Mononuclear cell (primary cell): Measurements from ENCODE around the gene CYFIP2. TPM values are rescaled to one million over a fixed set of nuclear protein-coding genes. Genes with fewer than 3 reads are reported as not detected.
"Not testable (repeated sequence)": the region's sequence is repeated elsewhere in the genome, so short reads cannot be mapped to it uniquely, and the experiment has no call there.

Source experiments
- H3K27me3 ChIP-seq: 2 replicates; pipeline ENCODE4 v1.6.0; 2011; ENCODE audit warnings: low read length, control low read depth; ENCODE audit not compliant: insufficient read depth
- H3K4me1 ChIP-seq: 2 replicates; pipeline ENCODE4 v1.5.1; 2011; ENCODE audit warnings: mild to moderate bottlenecking, low read length, control low read depth; ENCODE audit not compliant: insufficient read depth
- H3K4me3 ChIP-seq: 2 replicates; pipeline ENCODE4 v1.5.1; 2011; ENCODE audit warnings: mild to moderate bottlenecking, low read length, moderate library complexity
- H3K9me3 ChIP-seq: 2 replicates; pipeline ENCODE4 v1.5.1; 2011; ENCODE audit warnings: low read depth, mild to moderate bottlenecking, control low read depth, low read length
- total RNA-seq: library from RNA; depleted of rRNA; stranded (reverse); fragments of >200 nt; gene quantifications from one replicate; pipeline ENCODE4 v1.2.3, GENCODE V29; 2012

The CYFIP2 gene
- 200 TPM for total RNA-seq

DNA sequence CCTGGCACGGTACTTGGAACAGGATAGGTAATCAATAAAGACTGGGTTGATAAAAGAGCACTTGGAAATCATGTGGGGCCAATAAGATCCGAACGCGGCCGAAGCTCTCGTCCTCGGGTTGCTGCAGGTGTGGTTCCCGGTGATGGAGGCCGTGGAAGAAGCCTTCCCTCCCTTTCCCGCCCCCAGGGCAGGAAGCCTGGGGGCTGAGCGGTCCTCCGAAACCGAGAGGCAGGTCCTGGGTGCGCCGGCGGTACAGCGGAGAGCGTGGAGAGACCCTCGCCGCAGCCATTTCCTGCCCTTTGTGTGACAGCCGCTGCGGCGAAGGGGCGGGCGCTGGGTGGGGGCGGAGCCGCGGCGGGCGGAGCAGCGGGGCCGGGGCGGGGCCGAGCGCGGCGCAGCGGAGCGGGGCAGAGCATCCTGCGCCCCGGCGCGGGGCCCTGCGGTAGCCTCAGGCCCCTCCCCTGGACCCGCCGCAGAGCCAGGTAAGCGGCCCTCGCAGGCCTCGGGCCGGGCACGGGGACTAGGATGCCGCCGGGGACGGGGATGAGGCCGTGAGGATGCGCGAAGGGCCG lies at the start of gene CYFIP2:
CYFIP2 (plus strand) TSS at position 410 of the 572 bp plus-strand sequence. CDS start 19,239 bp downstream, outside the sequence.
- Histone ChIP-seq H3K4me3 (peak within 1 kb of the TSS; percentile 80), H3K9me3 (no peaks in the 10 kb centered on the region), H3K27me3 (no peaks in the 10 kb centered on the region), H3K4me1 (peaks cover 73% of the 10 kb centered on the region)

DNA sequence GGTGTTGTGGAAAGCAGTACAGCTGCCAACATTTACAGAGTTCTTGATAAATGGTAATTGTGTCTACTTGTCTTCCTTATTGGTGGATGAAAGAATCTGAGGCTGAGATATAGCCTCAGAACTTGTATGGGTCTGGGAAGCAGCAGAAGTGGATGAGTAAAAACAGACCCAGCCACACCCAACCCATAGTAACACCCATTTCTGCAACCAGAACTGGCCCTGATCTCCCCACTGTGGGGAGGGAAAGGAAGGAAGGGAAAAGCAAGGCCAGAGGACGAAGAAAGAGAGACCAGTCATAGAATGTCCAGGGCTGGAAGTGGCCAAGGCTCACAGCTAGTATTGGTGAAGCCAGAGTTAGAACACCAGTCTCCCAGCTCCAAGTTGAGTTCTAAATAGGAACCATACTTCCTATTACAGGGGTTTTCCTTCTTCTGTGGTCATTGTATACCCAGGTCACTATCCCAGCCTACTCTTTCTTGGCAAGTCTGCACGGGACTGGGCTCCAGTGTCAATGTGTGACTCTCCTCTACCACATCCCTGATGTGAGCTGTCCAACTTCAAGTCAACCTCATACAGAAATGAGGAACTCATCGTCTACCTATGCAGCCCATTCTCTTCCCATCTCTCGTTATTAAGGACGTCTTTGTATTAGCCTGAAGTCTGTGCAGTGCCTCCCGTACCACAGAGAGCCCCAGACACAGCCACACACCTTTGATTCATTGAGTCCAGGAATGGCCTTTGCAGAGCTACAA lies 49.4 kb upstream of the CYFIP2 start:
- Histone ChIP-seq H3K4me3 (no peak overlapping the region), H3K9me3 (no peaks in the 10 kb centered on the region), H3K27me3 (no peaks in the 10 kb centered on the region), H3K4me1 (peaks cover 85% of the 10 kb centered on the region)

DNA sequence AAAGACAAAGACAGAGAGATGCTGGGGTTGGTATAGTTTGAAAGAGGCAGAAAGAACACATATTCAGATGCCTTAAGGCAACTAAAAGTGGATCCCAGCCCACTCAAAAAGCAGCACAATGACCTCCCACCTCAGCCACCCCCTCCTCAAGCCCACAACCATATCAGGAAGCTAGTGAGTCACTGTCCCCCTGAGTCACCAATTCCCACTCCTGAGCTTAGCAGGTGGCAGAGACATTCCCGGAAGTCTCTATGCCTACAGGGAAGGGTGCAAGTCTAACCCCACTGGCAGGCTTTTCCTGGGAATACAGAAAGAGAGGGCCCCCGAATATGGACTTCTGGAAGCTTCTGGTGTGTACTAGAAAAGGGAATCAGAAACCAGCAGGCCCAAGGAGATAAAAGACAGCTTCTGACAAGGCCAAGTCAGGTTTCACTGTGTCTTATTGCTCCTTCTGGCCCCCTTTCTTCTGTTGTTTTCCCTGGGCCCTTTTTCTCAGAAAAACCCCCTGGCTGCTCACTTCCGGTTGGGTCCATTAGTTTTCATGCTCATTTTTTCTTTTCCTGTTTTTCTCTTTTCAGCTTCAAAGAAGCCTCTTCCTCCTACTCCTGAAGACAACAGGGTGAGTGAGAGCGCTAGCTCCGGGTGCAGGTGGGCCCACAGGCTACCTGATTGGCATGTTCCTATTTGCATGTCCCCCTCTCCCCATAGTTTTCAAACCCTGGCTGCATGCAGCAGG lies 48.5 kb upstream of the CYFIP2 start:
- H3K9me3 ChIP-seq = no peaks in the 10 kb centered on the region
- H3K4me1 ChIP-seq = peaks cover 89% of the 10 kb centered on the region
- no peak overlapping the region for H3K4me3 ChIP-seq
- no peaks in the 10 kb centered on the region for H3K27me3 ChIP-seq

DNA sequence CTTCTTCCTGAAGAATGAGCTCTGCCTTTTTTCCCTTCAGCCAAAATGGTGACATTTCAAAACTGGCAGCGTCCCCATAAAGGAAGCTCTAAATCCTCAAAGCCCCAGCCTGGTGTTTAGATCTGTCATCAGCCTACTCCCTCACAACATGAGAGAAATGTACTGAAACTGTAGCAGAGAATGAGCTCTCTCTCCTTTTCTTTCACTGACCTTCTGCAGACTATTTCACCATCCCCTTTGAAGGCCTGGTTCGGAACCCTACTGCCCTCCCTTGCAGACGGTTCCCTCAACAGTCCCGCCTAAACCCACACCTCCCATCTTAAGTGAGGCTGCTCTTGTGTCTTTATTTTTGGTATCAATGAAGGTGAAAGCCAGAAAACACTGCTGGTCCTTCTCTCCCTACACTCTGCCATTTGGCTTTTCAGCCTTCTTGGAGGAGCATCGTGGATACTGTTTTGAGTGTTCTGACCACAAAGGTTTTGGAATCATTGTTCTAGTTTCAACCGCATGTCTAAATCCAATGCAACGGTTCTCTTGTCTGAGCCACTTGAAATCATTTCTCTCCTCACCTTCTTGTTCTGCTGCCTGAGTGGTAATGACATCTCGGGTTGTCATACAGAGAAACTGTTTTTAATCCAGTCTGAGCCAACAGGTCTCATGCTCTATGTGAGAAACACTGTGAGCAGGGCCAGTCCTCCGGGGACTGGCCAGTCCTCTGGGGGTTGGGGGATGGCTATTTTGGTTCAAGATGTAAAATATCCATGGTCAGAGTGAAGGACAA lies 46.2 kb upstream of the CYFIP2 start:
- no peak overlapping the region for H3K4me3 ChIP-seq
- peaks cover 74% of the 10 kb centered on the region for H3K4me1 ChIP-seq
- H3K9me3 ChIP-seq = no peaks in the 10 kb centered on the region
- H3K27me3 ChIP-seq = no peaks in the 10 kb centered on the region

DNA sequence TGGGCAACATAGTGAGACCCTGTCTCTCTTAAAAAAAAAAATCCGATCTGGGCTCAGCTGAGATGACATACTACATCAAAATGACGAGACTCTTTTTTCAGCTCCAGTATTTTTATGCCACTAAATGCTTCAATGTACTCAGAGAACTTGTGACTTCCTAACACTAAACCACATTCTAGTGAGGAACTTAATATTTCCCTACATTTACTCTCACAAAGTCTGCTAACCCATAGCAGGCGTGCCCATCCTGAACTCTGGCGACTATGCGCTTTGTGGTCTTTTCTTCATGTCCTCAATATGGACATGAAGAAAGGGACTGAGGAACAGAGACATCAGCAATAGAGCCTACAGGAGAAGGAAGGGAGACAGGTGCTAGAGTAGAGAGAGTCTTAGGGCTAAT lies 44.0 kb upstream of the CYFIP2 start:
- no peaks in the 10 kb centered on the region for H3K9me3 ChIP-seq
- H3K4me1 ChIP-seq = peaks cover 57% of the 10 kb centered on the region
- no peaks in the 10 kb centered on the region for H3K27me3 ChIP-seq
- H3K4me3 ChIP-seq = no peak overlapping the region

DNA sequence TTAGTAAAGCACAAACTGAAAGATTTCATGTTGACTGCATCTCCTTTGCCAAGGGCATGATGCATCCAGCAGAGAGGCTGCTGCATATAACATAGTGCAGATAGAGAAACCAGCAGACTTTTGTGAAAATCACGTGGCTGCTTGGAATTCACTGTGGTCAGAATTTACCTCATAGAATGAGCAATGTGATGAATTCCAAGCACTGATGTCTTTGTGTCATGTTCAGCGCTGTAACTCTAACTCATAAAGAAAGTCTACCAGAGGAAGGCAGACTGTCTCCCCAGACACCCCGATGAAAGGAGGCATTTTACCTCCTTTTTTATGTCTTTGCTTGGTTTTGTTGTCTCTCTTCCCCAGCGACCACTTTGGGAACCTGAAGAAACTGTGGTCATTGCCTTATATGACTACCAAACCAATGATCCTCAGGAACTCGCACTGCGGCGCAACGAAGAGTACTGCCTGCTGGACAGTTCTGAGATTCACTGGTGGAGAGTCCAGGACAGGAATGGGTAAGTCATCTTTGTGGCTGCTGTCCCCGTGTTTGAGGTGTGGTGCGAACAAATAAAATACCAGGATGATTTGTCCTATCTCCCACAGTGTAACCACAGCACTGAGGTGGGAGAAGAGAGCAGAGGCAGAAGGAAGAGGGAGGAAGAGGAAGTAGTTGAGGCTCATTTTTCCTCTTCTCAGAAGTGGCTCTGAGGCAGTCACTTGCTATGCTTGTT lies 43.3 kb upstream of the CYFIP2 start:
- peaks cover 50% of the 10 kb centered on the region for H3K4me1 ChIP-seq
- no peak overlapping the region for H3K4me3 ChIP-seq
- no peaks in the 10 kb centered on the region for H3K9me3 ChIP-seq
- no peaks in the 10 kb centered on the region for H3K27me3 ChIP-seq

DNA sequence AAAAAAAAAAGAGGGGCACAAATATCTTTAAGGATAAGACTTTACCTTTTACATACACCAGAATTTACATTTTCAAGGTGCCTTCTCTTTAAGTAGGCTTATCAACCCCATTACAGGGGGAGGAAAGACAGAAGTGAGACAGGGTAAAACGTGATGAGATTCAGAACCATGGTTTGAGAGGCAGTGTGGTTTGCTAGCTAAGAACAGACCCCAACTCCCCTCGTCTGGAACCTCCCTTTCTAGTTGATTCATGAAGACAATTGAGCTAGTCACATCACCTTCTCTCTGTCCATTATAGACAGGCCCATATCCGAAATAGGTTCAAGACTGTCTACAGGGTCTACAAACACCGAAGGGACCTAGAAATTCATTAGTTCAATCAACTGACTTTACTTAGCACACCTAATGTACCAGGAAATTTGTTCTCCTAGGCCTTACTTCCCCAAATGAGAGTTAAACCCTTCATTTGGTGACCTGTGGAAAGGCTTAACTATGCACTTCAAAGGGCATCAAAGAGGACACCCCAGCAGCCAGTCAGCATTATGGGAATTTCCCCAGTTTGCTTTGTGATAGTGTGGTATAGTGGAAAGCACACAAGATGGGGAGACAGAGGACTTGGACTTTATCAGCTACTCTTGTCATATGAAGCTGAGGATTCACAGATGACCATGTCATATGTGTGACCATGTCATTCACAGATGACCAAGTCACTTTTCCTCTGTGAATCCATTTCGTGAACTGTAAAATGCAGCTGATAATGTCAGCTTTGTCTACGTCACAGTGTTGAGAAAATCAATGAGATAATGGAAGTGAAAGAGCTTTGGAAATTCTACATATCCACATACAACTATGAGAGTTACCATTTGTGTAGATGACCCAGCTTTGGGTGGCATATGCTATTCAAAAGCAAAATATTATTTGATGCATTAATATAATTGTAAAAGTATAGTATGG lies 40.2 kb upstream of the CYFIP2 start:
- Histone ChIP-seq H3K4me1 (peaks cover 25% of the 10 kb centered on the region), H3K9me3 (no peaks in the 10 kb centered on the region), H3K27me3 (no peaks in the 10 kb centered on the region), H3K4me3 (no peak overlapping the region)

DNA sequence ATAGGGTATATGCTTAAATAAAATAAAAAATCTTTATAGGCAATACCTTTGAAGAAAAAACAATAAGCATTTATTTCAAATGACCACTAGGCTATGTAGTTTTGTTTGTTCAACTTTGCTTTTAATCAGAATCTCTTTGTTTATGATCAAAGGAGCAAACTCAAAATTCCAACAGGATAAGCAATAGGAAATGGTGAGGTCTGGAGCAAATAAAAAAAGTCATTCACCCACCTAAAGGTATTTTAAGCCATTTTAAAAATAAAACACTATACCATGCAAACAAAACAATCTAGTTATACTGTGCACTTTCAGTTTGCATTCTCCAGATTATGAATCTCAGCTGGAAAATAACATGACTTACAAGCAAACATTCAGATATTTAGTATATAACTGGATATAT lies 35.3 kb upstream of the CYFIP2 start:
- Histone ChIP-seq H3K27me3 (no peaks in the 10 kb centered on the region), H3K9me3 (no peaks in the 10 kb centered on the region), H3K4me1 (peaks cover 13% of the 10 kb centered on the region), H3K4me3 (no peak overlapping the region)

DNA sequence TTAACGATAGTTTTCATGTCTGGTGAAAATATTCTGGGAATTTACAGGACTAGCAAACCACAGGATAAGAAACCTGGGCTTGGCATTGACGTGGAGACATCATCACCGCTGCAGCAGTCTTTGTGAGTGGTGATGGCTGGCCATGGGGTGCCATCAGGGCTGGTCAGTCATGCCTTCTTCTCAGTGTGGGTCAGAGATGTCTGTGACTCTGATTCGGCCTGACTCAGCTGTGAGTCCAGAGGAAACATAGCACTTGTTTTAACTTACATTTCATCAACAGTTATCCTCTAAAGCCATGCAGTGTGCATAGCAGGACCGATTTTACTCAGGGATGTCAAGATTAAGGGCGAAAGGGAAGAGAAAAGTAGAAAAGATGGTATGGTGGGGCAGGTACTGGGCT lies 33.2 kb upstream of the CYFIP2 start:
- Histone ChIP-seq H3K4me3 (no peak overlapping the region), H3K9me3 (no peaks in the 10 kb centered on the region), H3K4me1 (peaks cover 10% of the 10 kb centered on the region), H3K27me3 (no peaks in the 10 kb centered on the region)

DNA sequence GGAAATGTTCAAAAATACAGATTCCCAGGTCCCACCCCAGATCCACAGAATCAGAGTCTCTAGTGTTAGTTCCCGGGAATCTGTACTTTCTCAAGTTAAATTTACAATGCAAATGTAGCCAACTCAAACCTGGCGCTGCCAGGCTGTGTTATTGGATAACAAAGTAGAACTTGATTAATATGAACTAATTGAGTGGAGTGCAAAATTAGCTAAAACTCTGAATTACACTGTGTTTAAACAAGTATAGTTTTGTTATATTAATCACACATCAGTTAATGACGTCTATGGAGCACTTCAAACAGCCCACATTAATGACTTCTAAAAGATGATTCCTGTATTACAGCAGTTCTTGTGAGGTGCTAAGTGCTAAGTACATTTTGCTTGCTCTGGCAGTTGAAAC lies 32.4 kb upstream of the CYFIP2 start:
- H3K4me1 ChIP-seq = peaks cover 10% of the 10 kb centered on the region
- H3K9me3 ChIP-seq = no peaks in the 10 kb centered on the region
- H3K27me3 ChIP-seq = no peaks in the 10 kb centered on the region
- H3K4me3 ChIP-seq = no peak overlapping the region

DNA sequence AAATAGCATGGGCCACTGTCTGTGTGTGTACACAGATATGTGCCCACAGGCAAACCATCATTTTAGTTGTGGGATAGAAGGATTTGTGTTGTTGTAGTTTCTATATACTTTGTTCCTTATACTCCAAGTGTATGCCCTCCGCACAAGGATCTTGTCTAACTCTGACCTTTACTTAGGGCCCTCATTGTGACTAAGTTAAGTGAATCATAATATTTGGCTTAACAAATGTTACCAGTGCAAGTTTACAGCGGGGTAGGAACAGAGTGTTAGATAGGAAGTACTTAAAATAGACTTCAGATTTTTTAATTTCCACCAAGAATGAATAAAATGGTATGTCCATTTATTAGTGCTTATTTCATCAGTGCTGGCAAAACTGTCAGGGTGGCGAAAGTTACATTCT lies 29.5 kb upstream of the CYFIP2 start:
- Histone ChIP-seq H3K9me3 (no peaks in the 10 kb centered on the region), H3K4me1 (peaks cover 10% of the 10 kb centered on the region), H3K27me3 (no peaks in the 10 kb centered on the region), H3K4me3 (no peak overlapping the region)

DNA sequence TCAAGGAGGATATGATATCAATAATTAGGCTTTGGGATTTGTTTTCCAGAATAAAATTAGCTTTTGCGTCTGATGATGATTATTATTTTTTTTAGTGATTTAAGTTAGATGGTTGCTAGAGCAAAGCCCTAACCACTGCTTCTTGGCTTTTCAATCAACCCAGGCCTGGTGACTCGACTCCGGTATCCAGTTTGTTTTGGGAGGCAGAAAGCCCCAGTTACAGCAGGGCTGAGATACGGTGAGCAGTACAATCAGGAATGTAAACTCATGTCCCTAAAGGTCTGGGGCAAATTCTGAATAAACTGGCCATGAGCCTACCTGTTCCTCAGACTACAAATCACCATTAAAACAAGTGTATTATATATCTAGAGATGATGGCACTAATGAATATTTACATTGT lies 24.4 kb upstream of the CYFIP2 start:
- Histone ChIP-seq H3K9me3 (no peaks in the 10 kb centered on the region), H3K27me3 (no peaks in the 10 kb centered on the region), H3K4me1 (peaks cover 6% of the 10 kb centered on the region), H3K4me3 (no peak overlapping the region)

DNA sequence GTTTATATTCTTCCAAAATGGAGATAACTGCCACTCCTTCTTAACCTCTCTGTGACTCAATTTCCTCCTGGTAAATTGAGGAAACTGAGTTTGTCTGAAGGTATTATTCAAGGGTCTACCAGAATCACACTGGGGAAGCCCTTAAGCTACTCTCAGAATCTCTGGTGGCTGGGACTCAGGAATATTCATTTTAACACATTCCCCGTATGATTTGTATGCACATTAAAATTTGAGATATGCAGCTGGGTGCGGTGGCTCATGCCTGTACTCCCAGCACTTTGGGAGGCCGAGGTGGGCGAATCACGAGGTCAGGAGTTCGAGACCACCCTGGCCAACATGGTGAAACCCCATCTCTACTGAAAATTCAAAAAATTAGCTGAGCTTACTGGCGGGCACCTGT lies 21.2 kb upstream of the CYFIP2 start:
- H3K4me1 ChIP-seq = peaks cover 31% of the 10 kb centered on the region
- H3K4me3 ChIP-seq, H3K9me3 ChIP-seq, H3K27me3 ChIP-seq: not testable (repeated sequence)

DNA sequence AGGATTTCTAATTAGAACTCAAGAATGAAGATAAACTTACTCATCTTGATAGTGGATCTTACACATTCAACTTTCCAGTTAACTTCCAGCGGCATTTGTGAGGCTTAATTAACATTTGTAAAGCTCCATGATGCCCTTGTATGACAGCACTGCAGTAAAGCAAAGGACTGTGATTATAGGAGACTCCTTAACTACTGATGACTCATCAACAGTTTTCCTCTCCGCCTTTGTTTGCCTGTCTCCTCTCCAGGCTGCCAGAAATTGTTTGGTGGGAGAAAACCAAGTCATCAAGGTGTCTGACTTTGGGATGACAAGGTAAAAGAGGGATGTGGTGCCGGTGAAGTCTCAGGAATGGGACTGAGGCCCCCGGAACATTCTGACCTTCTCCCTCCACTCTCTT lies 20.4 kb upstream of the CYFIP2 start:
- H3K9me3 ChIP-seq = no peaks in the 10 kb centered on the region
- H3K4me1 ChIP-seq = peaks cover 37% of the 10 kb centered on the region
- H3K27me3 ChIP-seq = no peaks in the 10 kb centered on the region
- H3K4me3 ChIP-seq = no peak overlapping the region
